T follicular helper cell (primary cell): Measurements from ENCODE around the gene RPS6KA1.
"Not testable (repeated sequence)": the region's sequence is repeated elsewhere in the genome, so short reads cannot be mapped to it uniquely, and the experiment has no call there.

Experiments used
- DNase-seq: peaks from one replicate; pipeline ENCODE4 v3.0.0-alpha.2; 2020; ENCODE audit warnings: low read depth

Gene RPS6KA1

DNA sequence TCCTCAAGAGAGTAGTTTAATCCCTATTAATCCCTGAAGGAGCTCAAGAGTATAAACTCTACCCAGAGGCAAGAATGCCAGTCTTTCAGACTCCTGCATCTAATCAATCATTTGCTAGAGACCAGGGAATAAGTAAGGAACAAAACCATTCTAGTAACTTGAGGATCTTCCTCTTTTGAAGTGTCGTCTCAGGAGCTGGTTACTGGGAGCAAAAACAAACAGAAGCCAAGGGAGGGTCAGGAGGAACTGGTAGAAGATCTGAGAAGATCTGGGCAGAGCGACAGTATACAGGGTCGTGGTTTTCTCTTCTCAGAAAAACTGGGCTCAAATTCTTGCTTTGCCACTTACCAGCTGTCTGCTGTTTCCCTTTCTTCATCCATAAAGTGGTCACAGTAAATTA, 69.3 kb downstream of the RPS6KA1 start:
- no peak for DNase-seq

DNA sequence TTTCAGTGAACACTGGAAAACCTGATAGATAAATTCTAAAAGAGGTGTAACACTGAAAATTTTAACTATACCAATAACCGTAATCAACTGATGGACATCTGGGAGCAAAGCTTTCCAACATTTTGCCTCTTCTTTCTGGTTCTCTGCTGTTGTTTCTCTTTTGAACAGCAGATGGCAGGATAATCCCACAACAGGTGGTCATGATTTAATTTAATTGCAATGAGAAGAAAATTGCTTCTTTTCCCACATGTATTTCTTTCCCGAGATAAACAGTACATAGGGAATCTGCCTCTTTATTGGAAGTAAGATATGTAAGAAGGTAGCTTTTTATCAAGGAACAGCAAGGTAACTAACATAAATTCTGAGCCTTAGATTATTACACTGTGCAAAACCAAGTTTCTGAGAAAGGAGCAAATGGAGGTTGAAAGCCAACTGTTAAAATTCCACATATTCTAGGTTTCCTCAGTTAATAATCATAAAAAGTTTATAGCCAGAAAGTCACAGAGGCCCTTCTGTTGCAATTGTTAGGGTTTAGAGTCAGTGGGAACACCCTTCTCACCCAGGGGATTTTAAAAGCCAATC, 72.9 kb downstream of the RPS6KA1 start:
- peak; percentile 19 for DNase-seq

GRCh38 chr1:26603856-26604255, 74.3 kb downstream of the RPS6KA1 start:
- DNase-seq = no peak

DNA sequence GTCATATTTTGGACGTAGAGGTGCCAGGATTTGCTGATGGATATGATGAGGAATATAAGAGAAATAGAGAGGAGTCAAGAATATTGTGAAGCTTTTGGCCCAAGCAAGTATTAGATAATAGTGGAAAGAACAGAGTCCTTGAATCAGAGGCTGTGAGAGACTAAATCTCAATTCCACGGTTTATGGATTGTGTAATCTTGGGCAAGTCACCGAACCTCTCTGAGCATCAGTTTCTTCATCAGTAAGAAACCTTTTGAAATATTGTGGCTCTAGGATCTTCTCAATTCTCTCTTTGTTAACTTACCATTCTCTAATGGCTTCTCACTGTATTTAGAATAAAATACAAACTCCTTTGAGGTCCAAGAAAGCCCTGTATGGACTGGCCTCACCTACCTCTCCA, 77.6 kb downstream of the RPS6KA1 start:
- no peak for DNase-seq

GRCh38 chr1:26608895-26609294, 79.3 kb downstream of the RPS6KA1 start:
- DNase-seq = no peak

DNA sequence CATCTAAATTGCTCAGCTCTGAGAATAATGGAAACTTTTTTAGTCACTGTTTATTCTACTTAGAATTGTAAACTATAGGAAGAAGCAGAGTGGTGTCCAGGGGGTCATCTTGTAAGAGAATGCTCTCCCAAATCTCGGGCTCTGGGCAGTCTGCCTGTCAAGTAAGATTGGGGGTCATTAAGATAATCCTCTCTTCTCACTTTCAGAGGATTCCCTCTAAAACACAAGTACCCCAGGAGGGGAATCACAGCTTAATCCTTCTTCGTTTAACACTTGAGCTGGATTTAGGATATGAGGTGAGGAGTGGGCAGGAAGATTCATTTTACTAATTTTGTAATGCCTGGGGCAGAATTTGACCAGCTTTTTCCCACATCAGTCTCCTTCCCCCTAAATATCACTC, 81.2 kb downstream of the RPS6KA1 start:
- no peak for DNase-seq

DNA sequence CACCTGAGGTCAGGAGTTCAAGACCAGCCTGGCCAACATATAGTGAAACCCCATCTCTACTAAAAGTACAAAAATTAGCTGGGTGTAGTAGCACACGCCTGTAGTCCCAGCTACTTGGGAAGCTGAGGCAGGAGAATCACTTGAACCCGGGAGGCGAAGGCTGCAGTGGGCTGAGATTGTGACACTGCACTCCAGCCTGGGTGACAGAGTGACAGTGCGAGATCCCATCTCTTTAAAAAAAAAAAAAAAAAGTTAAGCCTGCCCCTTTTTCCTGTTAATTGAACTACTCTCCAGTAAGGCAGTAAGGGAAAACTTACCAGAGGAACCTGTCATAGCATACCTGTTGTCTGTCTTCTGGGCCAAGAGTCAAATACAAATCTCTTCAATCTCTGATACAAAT, 83.1 kb downstream of the RPS6KA1 start:
- DNase-seq = not testable (repeated sequence)

- DNase-seq = no peak
These were observed 85.3 kb downstream of the RPS6KA1 start for GRCh38 chr1:26614655-26615411.

GRCh38 chr1:26616881-26617280, 87.3 kb downstream of the RPS6KA1 start:
- no peak for DNase-seq

DNA sequence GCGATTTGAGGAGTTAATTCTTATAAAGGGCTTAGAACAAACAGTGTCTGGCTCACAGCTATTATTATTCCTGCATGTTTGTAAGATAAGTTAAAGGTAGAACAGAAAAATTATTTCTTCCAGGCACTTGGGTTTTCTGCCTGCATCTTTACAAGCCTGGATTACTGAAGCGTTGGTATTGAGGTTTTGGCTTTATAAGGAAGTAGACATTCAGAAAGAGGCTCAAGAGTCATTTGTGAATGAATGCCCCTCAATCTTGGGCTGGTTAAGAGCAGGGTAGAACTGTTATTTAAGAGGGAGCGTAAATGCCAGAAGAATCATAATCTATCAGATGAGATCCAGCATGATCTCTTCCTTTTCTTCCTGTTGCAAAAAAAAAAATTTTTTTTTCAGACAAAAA, 89.0 kb downstream of the RPS6KA1 start:
- DNase-seq = no peak
